H1 (cell line): Measurements from ENCODE around the gene PDXP. TPM values are rescaled to one million over a fixed set of nuclear protein-coding genes. Genes with fewer than 3 reads are reported as not detected.

Experiments
- CTCF ChIP-seq, 3 experiments: IDR thresholded peaks; 1 replicate in 2 of 3; 2 replicates in 1 of 3; pipeline versions ENCODE4 v1.5.1 to v1.6.1; 2011; ENCODE audit warnings: low read length in 3 of 3, mild to moderate bottlenecking in 3 of 3, inconsistent platforms in 2 of 3, low read depth in 1 of 3, moderate library complexity in 1 of 3; ENCODE audit not compliant: insufficient read depth in 1 of 3; ENCODE audit errors: control extremely low read depth in 1 of 3
- GABPA ChIP-seq: IDR thresholded peaks from 2 replicates; pipeline ENCODE4 v1.6.1; 2011; ENCODE audit warnings: mild to moderate bottlenecking, low read length, moderate library complexity, borderline replicate concordance; ENCODE audit not compliant: insufficient read depth
- GTF2F1 ChIP-seq: IDR thresholded peaks from 2 replicates; pipeline ENCODE4 v1.6.1; 2012; ENCODE audit warnings: low read depth, low read length, improper control_type of control experiment, borderline replicate concordance
- JUN ChIP-seq: IDR thresholded peaks from 2 replicates; pipeline ENCODE4 v1.6.1; 2011; ENCODE audit warnings: low read depth, mild to moderate bottlenecking, improper control_type of control experiment, low read length
- KDM1A ChIP-seq: fragments of 200-600, 300-600 bp; sonication (generic); IDR thresholded peaks from 2 replicates; pipeline ENCODE4 v1.7.1; 2016; ENCODE audit warnings: mild to moderate bottlenecking, low read length, borderline replicate concordance
- NRF1 ChIP-seq: IDR thresholded peaks from 2 replicates; pipeline ENCODE4 v1.6.1; 2011; ENCODE audit warnings: mild to moderate bottlenecking, low read depth, low read length, improper control_type of control experiment
- POLR2A ChIP-seq, 2 experiments: IDR thresholded peaks; 1 replicate in 1 of 2; 2 replicates in 1 of 2; pipeline ENCODE4 v1.6.1; 2011; ENCODE audit warnings: low read depth in 2 of 2, low read length in 2 of 2, mild to moderate bottlenecking in 2 of 2; ENCODE audit errors: control extremely low read depth in 1 of 2
- SP2 ChIP-seq: IDR thresholded peaks from 2 replicates; pipeline ENCODE4 v1.6.1; 2012; ENCODE audit warnings: mild to moderate bottlenecking, low read length, inconsistent platforms
- polyA plus RNA-seq, 7 experiments: library from polyadenylated mRNA; depleted of rRNA in 3 of 7; stranded (reverse) in 5 of 7; unstranded in 2 of 7; fragments of >200 nt in 5 of 7; fragments of 200-250 nt in 2 of 7; gene quantifications; 1 replicate in 5 of 7; 2 replicates in 1 of 7; 4 replicates in 1 of 7; pipeline versions ENCODE4 v1.2.1 to v1.2.3, GENCODE V29; 2011 to 2013; ENCODE audit warnings: missing spikeins in 2 of 7, mixed read lengths in 2 of 7
- total RNA-seq: library from RNA; stranded (reverse); fragmentation: NEBNext Ultra II Directional; extraction: Animal tissue kit (Norgen Biotek cat#: 25700); gene quantifications from 2 replicates; pipeline ENCODE4 v1.2.1, GENCODE V29; 2021

PDXP gene
- total and polyA plus RNA-seq, 2 of the 8 experiments (the other 6 are each of a cell fraction or from before 2014, with no cell fraction given), result 36.6 to 67.7 TPM

GRCh38 chr22:37684803-37685615 lies 26.5 kb downstream of the PDXP start (continued):
- no peak for TF ChIP-seq CTCF (IDR thresholded peaks at IDR 0.05; ENCODE audit: control extremely low read depth in 1 of 3, insufficient read depth in 1 of 3, low read depth in 1 of 3, low read length in 3 of 3)
- no peak for TF ChIP-seq GABPA
- no peak for TF ChIP-seq POLR2A (IDR thresholded peaks at IDR 0.05; ENCODE audit: control extremely low read depth in 1 of 2, low read depth in 2 of 2, low read length in 2 of 2)
- no peak for TF ChIP-seq KDM1A
- TF ChIP-seq NRF1, result no peak
- TF ChIP-seq SP2, result no peak
- no peak for TF ChIP-seq GTF2F1
- TF ChIP-seq JUN, result no peak
